Right ventricle myocardium superior (tissue), 1 donor: ENCODE results near the gene MAP2K5. TPM values are rescaled to one million over a fixed set of nuclear protein-coding genes. Genes with fewer than 3 reads are reported as not detected.

ENCODE experiments used
- ATAC-seq: fragments of 200-7000 bp; cut with Tn5 transposase; one replicate; pipeline ENCODE4 v1.9.1; 2020; ENCODE audit warnings: mild to moderate bottlenecking; ENCODE audit not compliant: poor library complexity
- DNase-seq: peaks from one replicate; pipeline ENCODE4 v3.0.0-alpha.2; 2020
- intact Hi-C: fragments of 100-400 bp; cut with DNase I; formaldehyde crosslinking; loops from one replicate; pipeline ENCODE4 v1.11.2; 2022
- total RNA-seq: library from RNA; stranded (reverse); fragmentation: NEBNext Ultra II Directional; extraction: Animal tissue kit (Norgen Biotek cat#: 25700); gene quantifications from one replicate; pipeline ENCODE4 v1.2.1, GENCODE V29; 2021
- donor health status: DM: no; HTN: yes; CAD: no; lungs with severe emphysema.

Gene MAP2K5
- total RNA-seq, 1 donor from 2014 or later, result 18.8 TPM

DNA sequence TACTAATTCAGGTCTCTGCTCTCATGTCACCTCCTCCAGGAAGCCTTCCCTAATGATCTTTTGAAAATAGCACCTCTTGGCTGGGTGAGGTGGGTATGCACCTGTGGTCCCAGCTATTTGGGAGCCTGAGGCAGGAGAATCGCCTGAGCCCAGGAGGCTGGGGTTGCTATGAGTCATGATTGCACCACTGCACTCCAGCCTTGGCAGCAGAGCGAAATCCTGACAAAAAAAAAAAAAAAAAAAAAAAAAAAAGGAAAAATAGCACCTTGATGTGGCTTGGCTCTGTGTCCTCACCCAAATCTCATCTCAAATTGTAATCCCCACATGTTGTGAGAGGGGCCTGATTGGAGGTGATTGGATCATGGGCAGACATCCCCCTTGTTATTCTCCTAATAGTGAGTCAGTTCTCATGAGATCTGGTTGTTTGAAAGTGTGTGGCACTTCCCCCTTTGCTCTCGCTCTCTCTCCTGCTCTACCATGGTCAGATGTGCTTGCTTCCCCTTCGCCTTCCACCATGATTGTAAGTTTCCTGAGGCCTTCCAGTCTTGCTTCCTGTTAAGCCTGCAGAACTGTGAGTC, 308.6 kb downstream of the MAP2K5 start:
- intact Hi-C loops, result no loop called here
- ATAC-seq (no peak), DNase-seq (no peak)

DNA sequence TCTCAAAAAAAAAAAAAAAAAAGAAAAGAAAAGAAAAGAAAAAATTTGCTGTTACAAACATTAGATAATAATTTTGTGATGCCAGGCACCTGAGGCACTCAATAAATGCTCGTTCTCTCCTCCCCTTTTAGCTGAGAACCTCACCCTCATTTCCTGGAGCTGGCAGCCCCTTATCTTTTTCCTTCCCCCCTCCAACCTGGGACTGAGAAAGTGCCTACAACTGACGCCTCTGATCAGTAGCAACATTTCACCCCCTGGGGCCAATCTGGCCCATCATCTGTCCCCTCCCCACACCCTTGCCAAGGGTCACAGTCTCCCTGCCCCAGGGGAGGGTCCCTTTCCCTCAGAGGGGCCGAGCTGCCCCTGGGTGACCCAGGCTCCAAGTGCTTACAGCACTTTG, 309.9 kb downstream of the MAP2K5 start:
- DNase-seq, result no peak
- intact Hi-C loops, result no loop called here
- ATAC-seq, result no peak

DNA sequence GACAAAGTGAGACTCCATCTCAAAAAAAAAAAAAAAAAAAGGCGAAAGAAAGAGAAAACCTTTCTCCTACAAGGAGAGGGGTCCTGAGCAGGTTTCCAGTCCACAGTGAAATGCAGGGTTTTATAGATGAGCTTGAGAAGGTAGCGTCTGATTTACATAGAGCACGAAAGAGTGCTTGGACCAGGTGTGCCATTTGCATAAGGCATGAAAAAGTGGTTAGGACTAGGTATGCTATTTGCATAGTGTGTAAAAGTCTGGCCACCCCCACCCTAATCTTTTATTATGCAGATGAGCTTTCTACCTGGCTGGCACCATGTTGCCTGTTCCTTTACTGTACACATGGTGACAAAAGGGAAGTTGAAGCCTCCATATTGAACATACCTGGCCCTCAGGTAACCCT, 311.0 kb downstream of the MAP2K5 start:
- intact Hi-C loops, result no loop called here
- ATAC-seq (no peak), DNase-seq (no peak)

DNA sequence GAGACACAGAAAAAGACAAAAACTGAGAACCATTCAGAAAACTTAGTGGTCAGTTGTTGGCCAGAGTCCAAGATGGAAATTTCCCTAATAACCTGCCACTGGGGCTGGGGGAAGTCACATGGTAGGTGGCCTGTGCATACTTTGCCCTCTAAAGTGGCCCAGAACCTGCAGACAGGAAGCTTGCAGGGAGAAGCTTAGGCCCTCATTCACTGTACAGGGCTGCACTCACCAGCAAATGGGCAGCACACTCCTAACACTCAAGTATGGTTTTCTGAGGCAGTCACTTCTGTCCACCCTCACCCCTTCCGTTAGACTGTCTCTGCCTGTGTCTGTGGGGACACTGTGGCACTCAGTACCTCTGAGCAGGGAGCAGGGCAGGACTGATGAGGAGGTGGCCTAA, 311.9 kb downstream of the MAP2K5 start:
- ATAC-seq (no peak), DNase-seq (no peak)
- intact Hi-C loops, result no loop called here

DNA sequence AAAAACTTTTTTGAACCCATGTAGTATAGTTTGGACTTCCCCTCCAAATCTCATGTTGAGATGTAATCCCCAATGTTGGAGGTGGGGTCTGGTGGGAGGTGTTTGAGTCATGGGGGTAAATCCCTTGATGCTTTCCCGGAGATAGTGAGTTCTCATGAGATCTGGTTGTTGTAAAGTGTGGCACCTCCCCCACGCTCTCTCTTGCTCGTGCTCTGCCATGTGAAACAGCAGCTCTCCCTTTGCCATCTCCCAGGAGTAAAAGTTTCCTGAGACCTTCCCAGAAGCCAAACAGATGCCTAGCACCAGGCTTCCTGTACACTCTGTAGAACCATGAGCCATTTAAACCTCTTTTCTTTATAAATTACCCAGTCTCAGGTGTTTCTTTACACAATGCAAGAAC, 313.3 kb downstream of the MAP2K5 start:
- intact Hi-C loops, result no loop called here
- no peak for DNase-seq
- ATAC-seq, result no peak

Other genes with a start within 250 kb of the MAP2K5 start
- gene C15orf61, start 21.6 kb upstream of the MAP2K5 start, total RNA-seq, result 15.7 TPM